Central memory CD8-positive, alpha-beta T cell (primary cell): ENCODE measurements around the gene ELAC1.
"Not testable (repeated sequence)": the region's sequence is repeated elsewhere in the genome, so short reads cannot be mapped to it uniquely, and the experiment has no call there.

ENCODE experiments used
- ATAC-seq: fragments of 150-1000 bp; cut with Tn5 transposase; replicated peaks from 2 replicates; pipeline ENCODE4 v1.10.0; 2022; ENCODE audit warnings: mild to moderate bottlenecking, moderate FRiP score, moderate number of reproducible peaks; ENCODE audit not compliant: poor library complexity, severe bottlenecking; ENCODE audit errors: extremely low read depth
- DNase-seq, 2 donors: peaks; one replicate each; pipeline ENCODE4 v3.0.0; 2021; ENCODE audit warnings: low spot score in 2 of 2
- H3K27ac Mint-ChIP-seq: one replicate; pipeline ENCODE4 v1.8.0; 2022; ENCODE audit warnings: low read depth, mild to moderate bottlenecking, moderate library complexity, mixed read lengths
- H3K27me3 Mint-ChIP-seq: one replicate; pipeline ENCODE4 v1.8.0; 2022; ENCODE audit warnings: mixed read lengths
- H3K36me3 Mint-ChIP-seq: one replicate; pipeline ENCODE4 v1.8.0; 2022; ENCODE audit warnings: mild to moderate bottlenecking, moderate library complexity, mixed read lengths; ENCODE audit not compliant: insufficient read depth
- H3K4me1 Mint-ChIP-seq: one replicate; pipeline ENCODE4 v1.8.0; 2022; ENCODE audit warnings: mixed read lengths
- H3K4me3 Mint-ChIP-seq: one replicate; pipeline ENCODE4 v1.8.0; 2022; ENCODE audit warnings: mild to moderate bottlenecking, moderate library complexity, mixed read lengths
- H3K9me3 Mint-ChIP-seq: one replicate; pipeline ENCODE4 v1.8.0; 2022; ENCODE audit warnings: mixed read lengths

Gene ELAC1

DNA sequence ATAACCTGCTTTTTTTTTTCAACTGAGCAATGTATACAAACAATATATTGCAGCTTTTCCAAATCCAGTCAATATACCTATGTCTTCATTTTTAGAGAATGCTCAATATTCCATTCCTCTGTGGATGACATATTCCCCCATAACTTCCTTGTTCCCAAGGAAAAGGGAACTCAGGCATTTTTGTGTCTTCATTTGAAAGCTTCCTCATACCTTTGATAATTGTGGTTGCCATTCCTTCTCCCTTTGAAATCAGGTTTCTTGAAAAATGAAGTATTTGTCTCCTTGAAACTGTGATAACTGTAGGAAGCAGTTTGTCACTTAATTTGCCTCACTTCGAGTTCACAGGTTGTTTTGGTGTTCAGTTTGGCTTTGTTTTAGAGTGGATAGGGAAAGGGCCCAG, 13.5 kb downstream of the ELAC1 start:
- Mint-ChIP-seq H3K4me1 (peaks cover 13% of the 10 kb centered on the region), H3K36me3 (peaks cover 19% of the 10 kb centered on the region), H3K4me3 (no peak overlapping the region), H3K9me3 (no peaks in the 10 kb centered on the region), H3K27me3 (no peaks in the 10 kb centered on the region), H3K27ac (no peak overlapping the region)
- no peak for DNase-seq
- no peak for ATAC-seq

DNA sequence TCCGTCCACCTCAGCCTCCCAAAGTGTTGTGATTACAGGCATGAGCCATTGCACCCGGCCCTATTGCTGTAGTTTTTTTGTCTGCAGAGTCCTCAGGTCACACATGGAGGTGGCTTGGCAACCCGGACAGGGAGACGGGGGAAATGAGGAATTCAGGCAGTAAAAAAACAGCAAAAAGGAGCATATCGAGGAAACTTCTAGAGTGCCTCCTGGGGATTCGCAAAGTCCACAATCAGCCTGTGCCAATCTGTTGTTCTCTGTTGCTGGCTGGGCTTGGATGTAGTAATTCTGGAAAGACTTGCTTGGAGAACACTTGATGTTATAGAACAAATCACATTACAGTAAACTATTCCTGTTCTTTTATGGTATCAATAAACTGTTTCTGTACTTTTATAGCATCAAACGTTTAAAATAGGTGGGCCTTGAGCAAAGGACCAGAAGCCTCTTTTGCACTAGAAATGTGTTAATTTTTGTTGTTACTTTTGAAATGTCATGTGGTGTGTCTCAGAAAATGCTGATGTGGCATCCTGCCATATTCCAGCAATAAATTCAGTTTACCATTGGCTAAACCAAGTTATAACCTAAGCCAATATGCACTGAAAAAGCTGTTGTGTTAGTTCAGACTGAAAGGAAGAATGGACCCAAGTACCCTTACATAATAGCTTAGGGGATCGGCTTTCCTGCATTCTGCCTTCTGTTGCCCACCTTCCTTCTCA, 14.4 kb downstream of the ELAC1 start:
- Mint-ChIP-seq H3K36me3 (peaks cover 20% of the 10 kb centered on the region), H3K27me3 (no peaks in the 10 kb centered on the region), H3K9me3 (no peaks in the 10 kb centered on the region), H3K4me1 (peaks cover 13% of the 10 kb centered on the region), H3K27ac (no peak overlapping the region), H3K4me3 (no peak overlapping the region)
- DNase-seq (no peak), ATAC-seq (no peak)

GRCh38 chr18:50982802-50983179, 15.0 kb downstream of the ELAC1 start:
- Mint-ChIP-seq H3K36me3 (peaks cover 19% of the 10 kb centered on the region), H3K27ac (no peak overlapping the region), H3K4me3 (no peak overlapping the region), H3K4me1 (peaks cover 13% of the 10 kb centered on the region), H3K9me3 (no peaks in the 10 kb centered on the region), H3K27me3 (no peaks in the 10 kb centered on the region)
- ATAC-seq: no peak
- no peak for DNase-seq

GRCh38 chr18:50986360-50987087, 18.7 kb downstream of the ELAC1 start:
- Mint-ChIP-seq H3K27ac (no peak overlapping the region), H3K4me3 (no peak overlapping the region), H3K9me3 (no peaks in the 10 kb centered on the region), H3K27me3 (no peaks in the 10 kb centered on the region), H3K4me1 (peaks cover 6% of the 10 kb centered on the region), H3K36me3 (peaks cover 13% of the 10 kb centered on the region)
- DNase-seq: no peak
- no peak for ATAC-seq

GRCh38 chr18:50987261-50987660, 19.4 kb downstream of the ELAC1 start:
- Mint-ChIP-seq H3K27ac (no peak overlapping the region), H3K4me3 (no peak overlapping the region), H3K27me3 (no peaks in the 10 kb centered on the region), H3K36me3 (peaks cover 11% of the 10 kb centered on the region), H3K9me3 (no peaks in the 10 kb centered on the region), H3K4me1 (peaks cover 6% of the 10 kb centered on the region)
- no peak for DNase-seq
- ATAC-seq: no peak

- DNase-seq: no peak
Observed at GRCh38 chr18:50989711-50990110, 21.9 kb downstream of the ELAC1 start.

GRCh38 chr18:50992351-50992762, 24.5 kb downstream of the ELAC1 start:
- Mint-ChIP-seq H3K27ac (no peak overlapping the region), H3K4me3 (no peak overlapping the region), H3K4me1 (no peaks in the 10 kb centered on the region), H3K9me3 (no peaks in the 10 kb centered on the region), H3K27me3 (no peaks in the 10 kb centered on the region), H3K36me3 (no peaks in the 10 kb centered on the region)
- no peak for DNase-seq
- ATAC-seq: no peak

More at GRCh38 chr18:50989711-50990110, 21.9 kb downstream of the ELAC1 start:
- H3K4me1 Mint-ChIP-seq: no peaks in the 10 kb centered on the region
- no peaks in the 10 kb centered on the region for H3K27me3 Mint-ChIP-seq
- peaks cover 7% of the 10 kb centered on the region for H3K36me3 Mint-ChIP-seq
- ATAC-seq: no peak
- no peaks in the 10 kb centered on the region for H3K9me3 Mint-ChIP-seq
- H3K27ac Mint-ChIP-seq: no peak overlapping the region
- no peak overlapping the region for H3K4me3 Mint-ChIP-seq

GRCh38 chr18:50994031-50994430, 26.2 kb downstream of the ELAC1 start:
- DNase-seq: no peak
- Mint-ChIP-seq H3K27ac (no peak overlapping the region), H3K4me1 (no peaks in the 10 kb centered on the region), H3K27me3 (no peaks in the 10 kb centered on the region), H3K4me3 (no peak overlapping the region), H3K9me3 (no peaks in the 10 kb centered on the region), H3K36me3 (no peaks in the 10 kb centered on the region)
- no peak for ATAC-seq

DNA sequence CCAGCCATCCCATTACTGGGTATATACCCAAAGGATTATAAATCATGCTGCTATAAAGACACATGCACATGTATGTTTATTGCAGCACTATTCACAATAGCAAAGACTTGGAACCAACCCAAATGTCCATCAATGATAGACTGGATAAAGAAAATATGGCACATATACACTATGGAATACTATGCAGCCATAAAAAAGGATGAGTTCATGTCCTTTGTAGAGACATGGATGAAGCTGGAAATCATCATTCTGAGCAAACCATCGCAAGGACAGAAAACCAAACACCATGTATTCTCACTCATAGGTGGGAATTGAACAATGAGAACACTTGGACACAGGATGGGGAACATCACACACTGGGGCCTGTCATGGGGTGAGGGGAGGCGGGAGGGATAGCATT, 35.3 kb downstream of the ELAC1 start:
- H3K36me3 Mint-ChIP-seq, H3K4me1 Mint-ChIP-seq, DNase-seq, H3K27me3 Mint-ChIP-seq, H3K27ac Mint-ChIP-seq, ATAC-seq, H3K4me3 Mint-ChIP-seq, H3K9me3 Mint-ChIP-seq: not testable (repeated sequence)

DNA sequence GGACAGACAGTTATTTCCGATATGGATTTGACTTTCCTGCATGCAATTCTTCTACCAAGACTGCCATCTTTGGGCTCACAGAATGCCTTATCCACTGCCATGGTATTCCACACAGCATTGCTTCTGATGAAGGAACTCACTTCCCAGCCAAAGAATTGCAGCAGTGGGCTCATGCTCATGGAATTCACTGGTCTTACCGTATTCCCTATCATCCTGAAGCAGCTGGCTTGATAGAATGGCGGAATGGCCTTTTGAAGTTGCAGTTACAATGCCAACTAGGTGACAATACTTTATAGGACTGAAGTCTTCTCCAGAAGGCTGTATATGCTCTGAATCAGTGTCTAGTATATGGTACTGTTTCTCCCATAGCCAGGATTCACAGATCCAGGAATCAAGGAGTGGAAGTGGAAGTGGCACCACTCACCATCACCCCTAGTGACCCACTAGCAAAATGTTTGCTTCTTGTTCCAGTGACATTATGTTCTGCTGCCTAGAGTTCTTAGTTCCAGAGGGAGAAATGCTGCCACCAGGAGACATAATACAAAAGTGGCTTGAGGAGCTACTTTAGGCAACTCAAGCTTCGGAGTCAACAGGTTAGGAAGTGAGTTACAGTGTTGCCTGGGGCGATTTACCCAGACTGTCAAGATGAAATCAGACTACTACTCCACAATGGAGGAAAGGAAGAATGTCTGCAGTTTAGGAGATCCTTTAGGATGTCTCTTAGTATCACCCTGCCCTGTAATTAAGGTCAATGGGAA, 38.4 kb downstream of the ELAC1 start:
- ATAC-seq (no peak), DNase-seq (no peak)
- H3K4me3 Mint-ChIP-seq: no peak overlapping the region
- peaks cover 4% of the 10 kb centered on the region for H3K4me1 Mint-ChIP-seq
- H3K27me3 Mint-ChIP-seq: no peaks in the 10 kb centered on the region
- no peaks in the 10 kb centered on the region for H3K9me3 Mint-ChIP-seq
- no peaks in the 10 kb centered on the region for H3K36me3 Mint-ChIP-seq
- no peak overlapping the region for H3K27ac Mint-ChIP-seq

DNA sequence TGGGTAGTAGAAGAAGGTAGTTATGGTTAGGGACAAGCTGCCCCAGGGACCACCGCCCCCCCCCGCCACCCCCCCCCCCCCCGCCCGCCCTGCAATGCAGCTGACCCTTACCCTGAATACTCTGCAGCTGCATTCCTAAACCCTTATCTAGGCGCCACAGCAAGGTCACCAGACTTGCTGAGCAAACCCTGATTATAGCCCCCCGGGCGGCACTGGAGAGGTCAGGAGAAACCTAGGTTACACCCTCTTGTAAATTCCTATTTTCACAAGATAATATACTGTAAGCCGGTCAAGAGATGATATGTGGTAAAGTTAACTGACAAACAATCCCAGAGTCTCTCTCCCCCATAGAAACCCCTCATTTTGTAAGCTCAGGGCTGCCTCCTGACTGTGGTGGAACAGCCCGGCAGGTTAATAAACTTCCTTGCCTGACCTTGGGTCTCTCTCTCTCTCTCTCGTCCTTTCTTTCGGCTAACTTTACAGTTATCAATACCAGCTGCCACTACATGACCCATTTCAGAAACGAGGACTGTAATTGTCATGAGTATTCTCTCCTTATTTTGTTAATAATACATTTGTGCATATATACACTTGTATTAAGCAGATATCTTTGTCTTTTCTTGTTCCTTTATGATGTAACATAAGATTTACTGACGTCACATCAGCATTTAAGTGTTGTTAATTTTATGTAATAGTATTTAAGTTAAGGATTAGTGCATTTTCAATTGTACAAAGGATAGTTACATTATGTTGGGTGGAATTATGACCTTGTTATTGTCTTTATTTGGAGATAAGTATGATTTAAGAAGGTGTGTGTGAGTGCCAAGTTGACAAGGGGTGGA, 39.3 kb downstream of the ELAC1 start:
- no peaks in the 10 kb centered on the region for H3K27me3 Mint-ChIP-seq
- H3K4me1 Mint-ChIP-seq: peaks cover 4% of the 10 kb centered on the region
- ATAC-seq (no peak), DNase-seq (no peak)
- H3K9me3 Mint-ChIP-seq: no peaks in the 10 kb centered on the region
- no peak overlapping the region for H3K27ac Mint-ChIP-seq
- H3K36me3 Mint-ChIP-seq: no peaks in the 10 kb centered on the region
- no peak overlapping the region for H3K4me3 Mint-ChIP-seq

DNA sequence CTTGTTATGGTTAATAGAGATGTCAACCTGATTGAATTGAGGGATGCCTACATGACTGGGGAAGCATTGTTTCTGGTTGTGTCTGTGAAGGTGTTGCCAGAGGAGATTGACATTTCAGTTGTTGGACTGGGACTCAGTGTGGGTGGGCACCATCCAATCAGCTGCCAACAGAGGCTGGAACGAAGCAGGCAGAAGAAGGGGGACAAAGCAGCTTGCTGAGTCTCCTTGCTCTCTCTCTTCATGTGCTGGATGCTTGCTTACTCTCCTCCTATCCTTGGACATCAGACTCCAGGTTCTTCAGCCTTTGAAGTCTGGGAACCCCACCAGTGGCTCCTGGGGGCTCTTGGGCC, 39.9 kb downstream of the ELAC1 start:
- no peak for ATAC-seq
- no peak for DNase-seq
- H3K36me3 Mint-ChIP-seq: no peaks in the 10 kb centered on the region
- H3K9me3 Mint-ChIP-seq: no peaks in the 10 kb centered on the region
- H3K27me3 Mint-ChIP-seq: no peaks in the 10 kb centered on the region
- peaks cover 4% of the 10 kb centered on the region for H3K4me1 Mint-ChIP-seq
- H3K27ac Mint-ChIP-seq: no peak overlapping the region
- no peak overlapping the region for H3K4me3 Mint-ChIP-seq
